GM18508 (cell line): ENCODE data around the gene PHLPP2.
"Not testable (repeated sequence)": the region's sequence is repeated elsewhere in the genome, so short reads cannot be mapped to it uniquely, and the experiment has no call there.

Experiments
- ATAC-seq: cut with Tn5 transposase; IDR thresholded peaks from one replicate; pipeline ENCODE4 v1.9.1; 2021; ENCODE audit warnings: moderate number of reproducible peaks; ENCODE audit not compliant: insufficient read depth, unreplicated experiment

The PHLPP2 gene

DNA sequence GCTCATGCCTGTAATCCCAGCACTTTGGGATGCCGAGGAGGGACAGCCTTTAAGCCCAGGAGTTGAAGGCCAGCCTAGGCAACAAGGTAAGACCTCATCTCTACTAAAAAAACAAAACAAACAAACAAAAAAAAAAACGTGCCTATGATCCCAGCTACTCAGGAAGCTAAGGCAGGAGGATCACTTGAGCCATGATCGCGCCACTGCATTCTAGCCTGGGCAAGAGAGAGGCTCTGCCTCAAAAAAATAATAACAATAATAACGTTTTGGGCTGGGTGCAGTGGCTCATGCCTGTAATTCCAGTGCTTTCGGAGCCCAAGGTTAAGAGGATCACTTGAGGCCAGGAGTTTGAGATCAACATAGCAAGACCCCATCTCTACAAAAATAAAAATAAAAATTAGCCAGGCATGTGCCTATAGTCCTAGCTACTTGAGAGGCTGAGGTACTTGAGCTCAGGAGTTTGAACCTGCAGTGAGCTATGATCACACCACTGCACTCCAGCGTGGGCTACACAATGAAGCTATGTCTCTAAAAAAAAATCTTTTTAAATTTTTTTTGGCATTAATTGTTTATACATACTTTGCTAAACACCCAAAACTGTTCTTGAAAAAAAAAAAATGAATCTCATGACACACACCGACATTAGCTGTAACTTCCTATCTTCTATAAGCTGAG is 3.3 kb downstream of the PHLPP2 start:
- ATAC-seq, result no peak

DNA sequence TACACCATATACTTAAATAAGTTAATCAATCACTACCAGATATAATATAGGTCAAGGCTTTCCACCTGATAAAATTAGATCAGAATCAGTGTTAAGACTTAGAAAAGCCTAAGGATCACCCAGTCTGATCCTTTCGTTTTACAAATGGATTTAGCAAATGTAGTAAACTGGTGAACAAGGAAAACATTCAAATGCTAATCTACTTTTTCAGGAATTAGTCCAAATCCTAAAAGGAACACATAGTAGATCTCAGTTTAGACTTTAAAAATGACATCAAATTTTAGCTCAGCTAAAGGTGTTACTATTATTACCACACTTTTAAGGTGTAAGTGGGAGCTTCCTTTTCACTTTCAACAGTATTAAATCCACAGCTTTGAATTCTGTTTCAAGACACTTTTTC is 12.0 kb downstream of the PHLPP2 start:
- ATAC-seq, result no peak

DNA sequence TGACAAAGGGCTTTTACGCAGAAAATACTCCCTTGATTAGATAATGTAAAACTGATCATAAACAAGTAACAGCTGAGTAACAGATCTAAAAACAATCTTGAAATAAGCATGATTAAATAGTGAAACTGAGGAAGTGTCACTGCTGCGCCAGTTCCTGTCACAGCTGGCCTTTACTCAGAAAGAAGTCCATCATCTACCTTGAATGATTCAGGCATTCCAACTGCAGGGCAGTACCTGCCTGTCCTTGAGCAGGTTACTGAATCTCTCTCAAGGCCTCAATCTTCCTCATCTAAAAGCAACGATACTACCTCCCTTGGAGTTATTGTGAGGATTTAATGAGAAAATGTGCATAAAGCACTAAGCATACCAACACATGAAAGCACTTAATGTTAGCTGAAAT is 12.7 kb downstream of the PHLPP2 start:
- no peak for ATAC-seq

DNA sequence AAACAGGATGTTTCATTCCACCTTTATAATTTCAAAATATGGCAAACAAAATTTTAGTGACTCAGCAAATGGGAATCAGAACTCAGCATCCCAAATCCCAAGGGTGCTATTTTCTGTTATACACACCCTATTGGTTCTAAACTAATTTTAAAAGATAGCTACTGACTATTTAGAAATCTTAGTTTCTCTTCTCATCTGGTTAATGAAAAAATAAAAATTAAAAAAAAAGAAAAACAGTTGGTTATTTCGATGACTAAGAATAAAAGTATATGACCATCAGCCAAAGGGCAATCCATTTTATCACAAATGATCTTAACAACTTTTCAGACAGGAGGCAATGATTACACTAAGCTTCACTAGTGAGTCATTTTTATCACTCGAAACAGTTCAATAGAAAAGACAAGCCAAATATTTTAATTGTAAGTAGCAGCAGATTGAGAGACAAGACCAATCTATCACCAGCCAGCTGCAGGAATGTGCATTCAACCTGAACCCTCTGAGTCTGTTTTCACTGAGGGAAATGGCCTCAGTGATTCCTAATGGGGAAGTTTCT is 15.2 kb downstream of the PHLPP2 start:
- ATAC-seq, result no peak

DNA sequence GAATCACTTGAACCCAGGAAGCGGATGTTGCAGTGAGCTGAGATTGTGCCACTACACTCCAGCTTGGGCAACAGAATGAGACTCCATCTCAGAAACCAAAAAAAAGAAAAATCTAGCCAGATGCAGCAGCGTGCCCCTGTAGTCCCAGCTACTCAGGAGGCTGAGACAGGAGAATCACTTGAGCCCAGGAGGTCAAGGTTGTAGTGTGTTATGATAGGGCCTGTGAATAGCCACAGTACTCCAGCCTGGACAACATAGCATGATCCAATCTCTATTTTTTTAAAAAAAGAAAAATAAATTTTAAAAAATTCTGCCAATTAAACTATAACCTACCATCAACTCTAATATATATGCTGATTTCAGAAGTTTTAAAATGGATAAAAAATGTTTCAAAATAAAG is 15.8 kb downstream of the PHLPP2 start:
- no peak for ATAC-seq

DNA sequence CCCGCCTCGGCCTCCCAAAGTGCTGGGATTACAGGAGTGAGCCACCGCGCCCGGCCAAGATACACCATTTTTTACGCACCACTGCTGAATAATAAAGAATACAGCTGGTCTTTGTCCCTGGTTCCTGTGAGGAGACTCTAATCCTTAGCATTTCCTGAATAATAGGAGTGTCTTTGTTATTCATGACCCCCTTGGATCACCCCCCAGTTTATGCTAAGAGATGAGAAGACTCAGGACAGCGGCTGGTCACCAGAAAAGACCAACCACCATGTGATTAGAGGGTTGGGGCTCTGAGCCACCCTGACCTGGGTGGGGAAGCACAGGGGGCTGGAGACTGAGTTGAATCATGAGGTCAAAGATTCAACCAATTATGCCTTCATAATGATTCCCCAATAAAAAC is 17.3 kb downstream of the PHLPP2 start:
- no peak for ATAC-seq

DNA sequence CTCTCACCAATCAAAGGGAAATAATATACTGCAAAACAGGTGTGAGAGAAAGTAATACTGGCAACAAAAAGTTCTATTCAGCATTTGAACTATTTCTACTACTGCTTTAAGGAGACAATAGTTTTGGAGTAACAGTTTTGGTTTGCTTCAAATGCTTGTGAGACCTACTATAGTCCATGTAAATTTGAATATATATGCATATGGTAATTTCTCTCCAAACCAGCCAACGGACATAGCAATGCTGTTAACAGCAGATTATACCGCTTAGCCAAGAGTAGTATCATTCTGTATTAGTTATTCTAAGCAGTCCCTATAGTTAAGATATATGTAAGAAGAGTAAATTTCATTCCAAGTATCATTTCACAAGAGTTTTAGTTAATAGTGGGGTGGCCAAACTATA is 18.5 kb downstream of the PHLPP2 start:
- ATAC-seq, result no peak

DNA sequence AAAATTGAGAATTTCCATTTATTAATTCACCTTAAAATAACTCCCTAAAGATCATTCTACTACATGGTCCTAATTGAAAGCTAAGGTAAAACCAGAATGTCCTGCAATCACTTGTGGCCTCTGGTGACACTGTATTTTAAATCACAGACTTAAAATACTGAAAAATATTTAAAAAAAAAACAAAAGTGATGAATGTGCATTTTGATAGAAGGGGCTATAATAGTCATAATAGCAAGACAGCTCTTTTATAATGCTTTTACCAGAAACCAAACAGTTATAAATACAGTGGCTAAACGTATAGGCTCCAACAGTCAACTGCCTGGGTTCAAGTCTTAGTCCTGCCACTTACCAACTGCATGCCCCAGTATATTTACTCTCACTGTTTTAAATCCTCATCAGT is 21.2 kb downstream of the PHLPP2 start:
- no peak for ATAC-seq

DNA sequence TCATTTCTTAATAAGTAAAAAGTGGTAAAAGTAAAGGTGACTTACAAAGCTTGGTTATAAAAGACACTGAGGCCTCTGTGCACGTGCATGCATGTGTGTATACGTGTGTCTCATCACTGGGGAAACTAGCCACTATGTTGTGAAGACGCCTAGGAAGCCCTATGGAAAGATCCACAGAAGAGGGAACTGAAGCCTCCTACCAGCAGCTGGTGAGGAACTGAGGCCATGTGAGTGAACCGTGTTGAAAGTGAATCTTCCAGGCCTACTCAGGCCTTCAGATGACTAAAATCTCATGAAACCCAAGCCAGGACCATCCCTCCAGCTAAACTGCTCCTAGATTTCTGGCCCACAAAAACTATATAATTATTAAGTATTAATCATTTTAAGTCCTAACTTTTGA is 23.7 kb downstream of the PHLPP2 start:
- ATAC-seq, result no peak

DNA sequence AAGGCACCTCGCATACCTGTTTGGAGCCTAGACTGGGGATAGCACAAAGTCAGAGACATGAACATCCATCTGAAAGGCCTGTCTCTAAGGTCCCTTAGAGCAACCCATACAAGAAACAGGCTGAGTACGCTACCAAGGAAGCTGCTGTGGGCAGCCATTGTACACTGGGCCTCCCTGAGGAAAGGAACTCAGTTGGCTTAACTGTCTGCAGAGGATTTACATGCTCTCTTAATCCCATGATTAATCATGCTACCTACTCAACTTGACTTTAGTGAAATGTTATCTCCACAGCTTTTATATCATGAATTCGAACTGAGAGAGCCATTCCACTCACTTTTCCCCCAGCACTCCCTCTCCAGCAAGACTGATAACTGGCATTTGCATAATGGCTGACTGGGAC is 26.0 kb downstream of the PHLPP2 start:
- ATAC-seq, result no peak

DNA sequence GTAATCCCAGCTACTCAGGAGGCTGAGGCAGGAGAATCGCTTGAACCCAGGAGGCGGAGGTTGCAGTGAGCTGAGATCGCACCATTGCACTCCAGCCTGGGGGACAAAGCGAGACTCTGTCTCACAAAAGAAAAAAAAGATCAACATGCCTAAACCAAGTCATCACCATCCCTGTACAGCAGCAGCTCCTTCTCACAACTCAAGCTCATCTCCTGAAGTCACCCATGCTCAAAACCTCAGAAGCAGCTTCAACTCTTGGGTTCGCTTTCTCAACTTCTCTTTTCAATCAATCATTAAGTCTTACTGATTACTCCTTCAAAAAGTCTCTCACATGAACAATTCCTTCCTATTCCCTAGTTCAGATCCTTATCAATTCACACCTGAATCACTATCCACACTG is 31.3 kb downstream of the PHLPP2 start:
- ATAC-seq, result no peak

DNA sequence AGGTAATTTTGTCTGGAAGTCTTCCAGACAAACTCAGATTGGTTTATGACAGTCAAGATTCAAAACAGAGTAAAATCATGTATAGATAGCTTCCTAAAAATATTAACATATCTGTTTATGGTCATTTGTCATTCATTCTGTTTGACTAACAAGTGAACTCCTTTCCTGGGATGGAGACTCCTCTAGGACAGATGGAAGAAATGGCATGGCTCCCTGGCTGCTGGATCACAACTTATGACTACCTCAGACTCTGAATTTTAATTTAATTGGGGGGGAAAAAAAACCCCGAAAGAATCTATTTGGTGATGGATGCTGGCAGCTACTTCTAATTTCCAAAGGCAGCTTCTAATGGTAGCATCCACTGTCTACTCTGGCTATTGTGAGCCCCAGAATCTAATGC is 34.6 kb downstream of the PHLPP2 start:
- no peak for ATAC-seq

DNA sequence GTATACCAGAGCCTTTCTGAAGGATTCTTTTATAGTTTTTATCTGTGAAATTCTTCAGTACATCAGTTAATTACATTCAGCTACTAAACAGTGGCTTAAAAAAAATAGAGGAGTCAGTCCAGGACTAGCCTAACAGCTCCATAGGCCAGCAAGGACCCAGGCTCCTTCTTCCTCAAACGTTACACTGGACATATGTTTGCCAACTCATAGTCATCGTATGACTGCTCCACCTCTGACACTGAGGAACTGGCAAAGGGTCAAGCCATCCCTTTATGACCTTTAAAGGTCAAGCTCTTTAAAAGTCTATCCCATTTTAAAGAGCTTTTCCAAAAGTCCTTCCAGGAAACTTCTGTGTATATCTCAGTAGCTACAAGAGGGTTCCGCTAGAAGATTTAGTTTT is 36.6 kb downstream of the PHLPP2 start:
- ATAC-seq, result no peak

DNA sequence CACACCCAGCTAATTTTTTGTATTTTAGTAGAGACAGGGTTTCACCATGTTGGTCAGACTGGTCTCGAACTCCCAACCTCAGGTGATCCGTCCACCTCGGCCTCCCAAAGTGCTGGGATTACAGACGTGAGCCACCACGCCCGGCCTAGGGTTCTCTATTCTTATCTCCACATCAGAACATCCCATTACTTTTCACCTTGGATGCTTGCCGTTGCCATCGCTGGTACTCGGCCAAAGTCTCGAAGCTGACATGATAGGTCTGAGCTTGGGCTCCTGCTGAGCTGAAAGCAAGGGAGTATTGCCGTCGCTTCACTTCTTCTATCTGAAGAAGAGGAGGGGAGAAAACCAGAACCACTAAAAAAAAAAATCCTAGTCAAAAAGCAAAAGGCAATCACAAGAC is 40.2 kb downstream of the PHLPP2 start:
- not testable (repeated sequence) for ATAC-seq

DNA sequence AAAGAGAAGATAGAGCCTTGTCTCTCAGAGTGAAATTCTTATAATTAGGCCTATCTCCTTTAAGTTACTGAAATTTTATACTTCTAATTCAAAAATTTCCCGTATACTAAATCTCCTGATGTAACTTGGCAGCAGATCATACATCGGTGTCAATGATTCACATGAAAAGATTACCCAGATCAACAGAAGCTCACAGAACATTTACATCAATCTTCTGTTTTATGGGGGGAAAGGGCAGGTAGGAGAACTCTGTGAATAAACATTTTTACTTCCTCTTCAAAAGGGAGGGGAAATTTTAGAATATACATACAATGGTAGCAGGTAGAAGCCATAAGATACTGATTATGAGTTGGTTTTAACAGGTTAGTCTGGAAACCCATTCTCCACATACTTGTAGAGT is 43.1 kb downstream of the PHLPP2 start:
- ATAC-seq, result no peak

DNA sequence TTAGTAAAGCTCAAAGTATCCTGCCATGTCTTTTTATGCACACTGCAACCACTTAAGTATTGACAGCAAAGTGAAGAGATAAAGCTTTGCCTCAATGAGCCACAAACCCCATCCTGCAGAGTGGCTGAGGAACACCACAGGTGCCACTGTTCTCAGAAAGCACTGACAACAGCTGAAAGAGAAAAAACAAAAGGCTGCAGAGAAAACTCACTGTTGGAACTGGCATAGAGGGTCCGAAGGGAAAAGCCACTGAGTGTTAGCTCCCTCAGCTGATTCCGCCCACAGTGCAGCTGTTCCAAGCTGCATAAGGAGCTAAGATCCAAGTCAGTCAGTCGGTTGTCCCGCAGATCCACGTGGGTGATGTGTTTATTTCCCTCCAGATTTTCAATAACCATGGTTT is 48.3 kb downstream of the PHLPP2 start:
- ATAC-seq, result no peak

DNA sequence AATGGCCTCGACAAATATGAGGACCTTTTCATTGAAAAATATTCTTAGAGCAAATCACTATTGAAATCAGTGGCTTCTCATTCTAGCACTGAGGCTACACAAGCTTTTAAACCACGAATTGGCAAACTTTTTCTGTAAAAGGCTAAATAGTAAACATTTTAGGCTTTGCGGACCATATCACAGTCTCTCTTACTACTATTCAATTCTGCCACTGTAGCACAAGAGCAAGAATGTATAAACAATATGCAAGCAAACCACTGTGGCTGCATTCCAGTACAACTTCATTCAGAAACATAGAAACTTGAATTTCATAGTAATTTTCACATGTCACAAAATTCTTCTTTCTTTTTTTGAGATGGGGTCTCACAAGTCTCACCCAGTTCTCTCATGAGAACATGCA is 49.1 kb downstream of the PHLPP2 start:
- no peak for ATAC-seq

DNA sequence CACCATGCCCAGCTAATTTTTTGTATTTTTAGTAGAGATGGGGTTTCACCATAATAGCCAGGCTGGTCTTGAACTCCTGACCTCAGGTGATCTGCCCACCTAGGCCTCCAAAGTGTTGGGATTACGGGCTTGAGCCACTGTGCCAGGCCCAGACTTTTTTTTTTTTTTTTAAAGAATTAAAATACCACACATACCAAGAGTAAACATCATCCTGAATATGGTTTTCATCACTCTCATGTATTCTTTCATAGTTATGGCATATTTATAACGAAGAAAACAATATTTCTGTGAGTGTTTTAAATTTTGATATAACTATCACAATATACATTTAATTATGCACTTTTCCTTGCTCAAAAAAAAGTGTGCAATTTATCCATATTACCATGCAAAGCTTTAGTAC is 50.3 kb downstream of the PHLPP2 start:
- ATAC-seq, result no peak

DNA sequence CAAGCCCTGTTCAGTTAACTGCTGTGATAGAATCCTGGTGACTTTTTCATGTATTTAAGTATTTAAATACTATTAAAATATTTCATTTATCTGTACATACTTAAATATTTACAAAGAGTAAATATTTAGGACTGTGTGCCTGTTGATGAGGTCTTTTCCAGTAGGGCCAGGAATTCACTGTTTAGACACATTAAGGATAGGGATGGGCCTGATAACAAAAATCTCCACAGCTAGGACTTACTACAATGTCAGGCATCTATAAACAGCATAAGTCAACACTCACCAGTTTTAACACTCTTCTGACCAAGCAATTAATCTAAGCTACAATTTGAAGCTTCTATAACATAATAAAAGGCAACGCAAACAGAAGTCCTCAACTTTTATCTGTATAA is 50.9 kb downstream of the PHLPP2 start:
- no peak for ATAC-seq

DNA sequence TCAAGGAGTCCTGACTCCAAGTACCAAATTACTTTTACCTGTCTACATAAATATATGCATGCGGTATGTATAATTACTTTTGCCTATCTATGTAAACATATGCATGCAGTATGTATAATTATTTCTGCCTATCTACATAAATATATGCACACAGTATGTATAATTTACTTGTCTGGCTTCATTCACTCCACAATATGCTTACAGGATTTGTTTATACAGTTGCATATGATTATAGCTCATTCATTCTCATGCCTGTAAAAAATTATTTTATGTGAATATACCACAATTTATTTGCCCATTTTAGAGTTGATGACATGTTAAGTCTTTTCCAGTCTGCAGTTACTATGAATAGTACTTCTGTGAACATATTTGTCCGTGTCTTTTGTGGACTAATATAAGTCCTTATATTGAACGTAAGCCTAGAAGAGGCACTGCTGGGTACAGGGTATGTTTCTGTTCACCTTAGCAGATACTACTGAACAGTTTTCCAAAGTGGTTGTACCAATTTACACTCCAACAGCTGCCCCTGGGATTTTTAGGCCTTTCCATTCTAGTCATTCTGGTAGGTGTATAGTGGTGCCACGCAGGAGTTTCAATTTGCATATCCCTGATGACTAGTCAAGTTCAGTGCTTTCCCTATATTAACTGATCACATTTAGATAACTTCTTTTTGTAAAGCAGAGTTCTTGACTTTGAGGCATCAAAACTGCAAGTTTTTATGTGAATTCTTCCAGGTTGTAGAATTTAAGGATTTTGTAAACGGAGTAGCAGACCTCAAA is 51.5 kb downstream of the PHLPP2 start:
- ATAC-seq, result no peak

DNA sequence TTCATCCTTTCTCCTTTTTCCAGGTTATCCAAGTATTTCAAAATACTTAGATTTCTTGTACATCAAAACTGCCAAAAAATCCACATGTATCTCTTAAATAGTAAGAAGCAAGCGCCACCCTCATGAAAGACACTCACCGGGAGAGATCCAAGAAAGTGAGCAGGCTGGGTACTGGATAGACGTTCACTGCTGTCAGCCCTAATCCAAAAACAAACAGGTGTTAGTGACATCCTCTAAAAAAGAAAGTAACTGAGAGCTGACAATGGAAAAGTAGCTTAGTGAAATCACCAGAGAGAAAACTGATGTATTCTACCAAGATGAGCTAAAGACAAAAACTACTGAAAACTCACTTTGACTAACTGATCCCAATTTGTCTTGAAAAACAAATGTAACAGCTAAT is 52.4 kb downstream of the PHLPP2 start:
- no peak for ATAC-seq

DNA sequence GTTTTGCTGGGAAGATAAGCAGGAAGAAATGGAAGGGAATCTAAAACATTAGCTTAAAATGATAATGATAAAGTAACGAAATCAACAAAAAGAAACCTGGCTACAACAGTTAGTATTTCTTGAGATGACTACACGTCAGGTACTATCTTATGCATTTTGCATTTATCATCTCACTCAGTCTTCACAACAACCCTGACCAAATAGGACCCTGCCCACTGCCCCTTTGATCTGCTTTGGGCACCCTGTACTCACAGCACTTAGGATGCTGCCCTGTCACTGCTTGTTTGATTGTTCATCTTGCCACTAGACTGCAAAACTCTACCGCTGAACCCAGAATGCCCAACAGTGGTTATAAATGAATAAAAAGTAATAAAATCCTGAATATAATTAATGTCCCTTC is 53.3 kb downstream of the PHLPP2 start:
- ATAC-seq, result no peak
